B cell (primary cell): Measurements from ENCODE around the gene CCDC6. TPM values are rescaled to one million over a fixed set of nuclear protein-coding genes. Genes with fewer than 3 reads are reported as not detected.

Experiments
- ATAC-seq: fragments of 200-7000 bp; cut with Tn5 transposase; one replicate; pipeline ENCODE4 v1.10.0; 2021; ENCODE audit warnings: low read depth, mild to moderate bottlenecking, moderate number of reproducible peaks, moderate library complexity
- CTCF ChIA-PET: fragments of 350-600 bp; sonication (Branson Sonifier 250); formaldehyde crosslinking; loops from one replicate; lab custom pipeline; 2021; ENCODE audit warnings: antibody characterized with exemption, inconsistent platforms; lab: Charles Lee
- POLR2A ChIA-PET: fragments of 350-600 bp; sonication (Branson Sonifier 250); formaldehyde crosslinking; loops from one replicate; lab custom pipeline; 2021; ENCODE audit warnings: antibody characterized with exemption; lab: Charles Lee
- DNase-seq: peaks from one replicate; pipeline ENCODE4 v3.0.0; 2013
- H2AFZ ChIP-seq: 2 replicates; pipeline ENCODE4 v1.6.1; 2012; ENCODE audit warnings: mild to moderate bottlenecking, low read depth, low read length; ENCODE audit not compliant: insufficient read depth, poor library complexity, severe bottlenecking
- H3K27ac ChIP-seq, 2 donors: 1 replicate in 1 of 2; 2 replicates in 1 of 2; pipeline ENCODE4 v1.5.1; 2012 to 2013; ENCODE audit warnings: low read length in 2 of 2, mild to moderate bottlenecking in 2 of 2, moderate library complexity in 1 of 2
- H3K27me3 ChIP-seq, 4 experiments: fragments of 200-600 bp in 1 of 4; sonication (generic) in 1 of 4; replicated peaks in 1 of 4; 1 replicate in 2 of 4; 2 replicates in 2 of 4; pipeline versions ENCODE4 v1.6.1 to v1.7.0; 2013 to 2016; ENCODE audit warnings: low read length in 3 of 4, mild to moderate bottlenecking in 2 of 4, mixed read lengths in 1 of 4, moderate library complexity in 1 of 4; ENCODE audit not compliant: insufficient read depth in 4 of 4, control insufficient read depth in 3 of 4; ENCODE audit errors: control extremely low read depth in 1 of 4
- H3K36me3 ChIP-seq, 2 experiments: replicated peaks in 1 of 2; 1 replicate in 1 of 2; 2 replicates in 1 of 2; pipeline versions ENCODE4 v1.6.1 to v1.7.1; 2013; ENCODE audit warnings: low read length in 1 of 2; ENCODE audit not compliant: insufficient read depth in 2 of 2, control insufficient read depth in 1 of 2; ENCODE audit errors: control extremely low read depth in 1 of 2, extremely low read depth in 1 of 2
- H3K4me1 ChIP-seq, 2 donors: fragments of 200-600 bp in 1 of 2; sonication (generic) in 1 of 2; 1 replicate in 1 of 2; 2 replicates in 1 of 2; pipeline versions ENCODE4 v1.5.1 to v1.6.1; 2013 to 2017; ENCODE audit warnings: low read length in 2 of 2; ENCODE audit not compliant: control insufficient read depth in 2 of 2, insufficient read depth in 2 of 2
- H3K4me2 ChIP-seq: replicated peaks from 2 replicates; pipeline ENCODE3; 2012; ENCODE audit warnings: mild to moderate bottlenecking, low read depth, low read length; ENCODE audit not compliant: poor library complexity, severe bottlenecking
- H3K4me3 ChIP-seq, 5 experiments: fragments of 200-600 bp in 1 of 5; sonication (generic) in 1 of 5; 1 replicate in 3 of 5; 2 replicates in 2 of 5; pipeline versions ENCODE4 v1.5.1 to v1.7.0; 2011 to 2016; ENCODE audit warnings: low read length in 4 of 5, mild to moderate bottlenecking in 4 of 5, low read depth in 2 of 5, control low read depth in 1 of 5, moderate library complexity in 1 of 5; ENCODE audit not compliant: insufficient read depth in 1 of 5; ENCODE audit errors: control extremely low read depth in 1 of 5, extremely low read depth in 1 of 5
- H3K79me2 ChIP-seq: fragments of 200-600 bp; sonication (generic); one replicate; pipeline ENCODE4 v1.6.0; 2016; ENCODE audit warnings: low read length; ENCODE audit not compliant: control insufficient read depth, insufficient read depth
- H3K9ac ChIP-seq: fragments of 200-600 bp; sonication (generic); 2 replicates; pipeline ENCODE4 v1.6.1; 2017; ENCODE audit warnings: mild to moderate bottlenecking, low read length, moderate library complexity
- H3K9me3 ChIP-seq, 3 donors: one replicate each; pipeline versions ENCODE4 v1.6.1 to v1.7.1; 2013; ENCODE audit warnings: low read length in 2 of 3; ENCODE audit not compliant: control insufficient read depth in 2 of 3, insufficient read depth in 1 of 3; ENCODE audit errors: control extremely low read depth in 1 of 3
- H4K20me1 ChIP-seq: 2 replicates; pipeline ENCODE4 v1.6.0; 2012; ENCODE audit warnings: mild to moderate bottlenecking, low read length; ENCODE audit not compliant: insufficient read depth, control insufficient read depth, poor library complexity, severe bottlenecking
- H3K27ac Mint-ChIP-seq: one replicate; pipeline ENCODE4 v1.8.0; 2021; ENCODE audit warnings: mixed read lengths
- H3K27me3 Mint-ChIP-seq: one replicate; pipeline ENCODE4 v1.8.0; 2021; ENCODE audit warnings: mixed read lengths
- H3K4me1 Mint-ChIP-seq: one replicate; pipeline ENCODE4 v1.8.0; 2021; ENCODE audit warnings: mixed read lengths
- H3K4me3 Mint-ChIP-seq: one replicate; pipeline ENCODE4 v1.8.0; 2021; ENCODE audit warnings: mixed read lengths
- H3K9me3 Mint-ChIP-seq: one replicate; pipeline ENCODE4 v1.8.0; 2022; ENCODE audit warnings: mixed read lengths; ENCODE audit not compliant: insufficient read depth
- EZH2 ChIP-seq: IDR thresholded peaks from 2 replicates; pipeline ENCODE4 v1.6.1; 2012; ENCODE audit warnings: borderline replicate concordance, low read depth, mild to moderate bottlenecking, moderate library complexity, low read length; ENCODE audit not compliant: insufficient read depth, poor library complexity, severe bottlenecking
- WGBS: methylation state at CpG from one replicate; pipeline ENCODE4 v1.1.5; 2013; ENCODE audit warnings: missing lambda C conversion rate; ENCODE audit not compliant: insufficient coverage; 5-methylcytosine and 5-hydroxymethylcytosine counted together
- intact Hi-C: fragments of 100-400 bp; cut with micrococcal nuclease; formaldehyde crosslinking; loops from one replicate; pipeline ENCODE4 v1.10.0; 2022
- polyA plus RNA-seq: library from polyadenylated mRNA; depleted of rRNA; stranded (reverse); fragments of >200 nt; gene quantifications from 2 replicates; pipeline ENCODE4 v1.2.3, GENCODE V29; 2012
- total RNA-seq, 2 donors: library from RNA; stranded (reverse); fragments of 120-200 nt in 1 of 2; gene quantifications; 1 replicate in 1 of 2; 2 replicates in 1 of 2; pipeline versions ENCODE4 v1.2.3 to v1.2.4, GENCODE V29; 2013 to 2022
- TF ChIP-seq, protein P1 (sequence below): fragments of 200-600 bp; IDR thresholded peaks from one replicate; pipeline ENCODE4 v1.8.0; 2022; ENCODE audit warnings: antibody characterized with exemption, mild to moderate bottlenecking

The CCDC6 gene
- total and polyA plus RNA-seq, 2 donors (not counting 1 experiment from before 2014, with no cell fraction given), result 18.2 to 30.1 TPM

DNA sequence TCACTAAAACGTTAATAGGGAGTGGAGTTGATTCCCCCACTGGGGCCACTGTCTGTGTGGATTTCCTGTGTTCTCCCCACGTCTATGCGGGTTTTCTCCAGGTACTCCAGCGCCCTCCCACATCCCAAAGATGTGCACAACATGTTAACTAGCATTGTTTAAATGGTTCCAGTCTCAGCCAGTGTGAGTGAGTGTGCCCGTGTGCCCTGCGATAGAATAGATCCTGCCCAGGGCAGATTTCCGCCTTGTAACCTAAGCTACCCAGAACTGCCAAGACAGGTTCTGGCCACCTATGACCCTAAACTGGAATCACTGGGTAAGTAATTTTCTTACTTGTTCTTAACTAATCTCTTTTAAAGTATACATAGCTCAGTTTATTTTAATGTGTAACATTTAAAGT, 58.5 kb downstream of the CCDC6 start:
- Histone ChIP-seq H3K4me1 (peaks cover 14 to 18% of the 10 kb centered on the region in 2 donors), H3K4me3 (no peak overlapping the region), H3K79me2 (peaks cover 83% of the 10 kb centered on the region), H2AFZ (no peak overlapping the region), H3K9me3 (no peaks in the 10 kb centered on the region), H4K20me1 (peaks cover 4% of the 10 kb centered on the region), H3K36me3 (peaks cover 35 to 49% of the 10 kb centered on the region in 2 experiments), H3K4me2 (no peak overlapping the region), H3K27me3 (no peaks in the 10 kb centered on the region), H3K9ac (no peak overlapping the region), H3K27ac (no peak overlapping the region)
- TF ChIP-seq, protein P1, sequence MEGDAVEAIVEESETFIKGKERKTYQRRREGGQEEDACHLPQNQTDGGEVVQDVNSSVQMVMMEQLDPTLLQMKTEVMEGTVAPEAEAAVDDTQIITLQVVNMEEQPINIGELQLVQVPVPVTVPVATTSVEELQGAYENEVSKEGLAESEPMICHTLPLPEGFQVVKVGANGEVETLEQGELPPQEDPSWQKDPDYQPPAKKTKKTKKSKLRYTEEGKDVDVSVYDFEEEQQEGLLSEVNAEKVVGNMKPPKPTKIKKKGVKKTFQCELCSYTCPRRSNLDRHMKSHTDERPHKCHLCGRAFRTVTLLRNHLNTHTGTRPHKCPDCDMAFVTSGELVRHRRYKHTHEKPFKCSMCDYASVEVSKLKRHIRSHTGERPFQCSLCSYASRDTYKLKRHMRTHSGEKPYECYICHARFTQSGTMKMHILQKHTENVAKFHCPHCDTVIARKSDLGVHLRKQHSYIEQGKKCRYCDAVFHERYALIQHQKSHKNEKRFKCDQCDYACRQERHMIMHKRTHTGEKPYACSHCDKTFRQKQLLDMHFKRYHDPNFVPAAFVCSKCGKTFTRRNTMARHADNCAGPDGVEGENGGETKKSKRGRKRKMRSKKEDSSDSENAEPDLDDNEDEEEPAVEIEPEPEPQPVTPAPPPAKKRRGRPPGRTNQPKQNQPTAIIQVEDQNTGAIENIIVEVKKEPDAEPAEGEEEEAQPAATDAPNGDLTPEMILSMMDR, result no peak
- TF ChIP-seq EZH2, result no peak
- intact Hi-C loops, result no loop called here
- Mint-ChIP-seq H3K27me3 (no peaks in the 10 kb centered on the region), H3K27ac (peak overlapping the region; percentile 20), H3K9me3 (no peaks in the 10 kb centered on the region), H3K4me3 (no peak overlapping the region), H3K4me1 (peaks cover 34% of the 10 kb centered on the region)
- ATAC-seq (no peak), DNase-seq (no peak)
- ChIA-PET CTCF (no interaction called here), POLR2A (no interaction called here)
- WGBS, result 96% methylated on average over 5 of the region's 7 CpGs

DNA sequence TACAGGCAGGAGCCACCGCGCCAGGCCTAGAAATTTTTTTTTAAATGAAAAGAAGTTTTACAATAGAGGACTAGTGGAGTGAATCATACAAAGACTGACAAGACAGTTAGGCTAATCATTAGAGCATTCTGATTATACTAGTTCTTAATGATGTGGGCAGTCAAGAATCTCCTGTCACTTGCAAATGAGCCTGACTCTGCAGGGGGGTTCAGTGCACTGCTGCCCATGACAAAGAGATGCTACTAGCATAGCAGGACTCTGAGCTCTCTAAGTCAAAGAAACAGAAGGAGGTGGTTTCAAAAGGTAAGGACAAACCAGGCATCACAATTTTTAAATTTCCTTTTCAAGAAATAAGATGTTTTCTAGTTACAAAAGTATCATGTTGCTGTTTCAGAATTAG, 59.0 kb downstream of the CCDC6 start:
- DNase-seq, result no peak
- Histone ChIP-seq H3K36me3 (peaks cover 35 to 50% of the 10 kb centered on the region in 2 experiments), H3K27me3 (no peaks in the 10 kb centered on the region), H3K4me2 (no peak overlapping the region), H3K9me3 (no peaks in the 10 kb centered on the region), H4K20me1 (peaks cover 4% of the 10 kb centered on the region), H3K9ac (no peak overlapping the region), H2AFZ (no peak overlapping the region), H3K4me1 (peaks cover 9 to 12% of the 10 kb centered on the region in 2 donors), H3K79me2 (peaks cover 78% of the 10 kb centered on the region), H3K27ac (no peak overlapping the region), H3K4me3 (no peak overlapping the region)
- ATAC-seq, result no peak
- no peak overlapping the region for H3K4me3 Mint-ChIP-seq
- WGBS, result 100% methylated on average over 2 of the region's 2 CpGs
- intact Hi-C loops, result no loop called here
- H3K4me1 Mint-ChIP-seq, result peaks cover 29% of the 10 kb centered on the region
- no peaks in the 10 kb centered on the region for H3K9me3 Mint-ChIP-seq
- H3K27me3 Mint-ChIP-seq, result no peaks in the 10 kb centered on the region
- ChIA-PET CTCF (no interaction called here), POLR2A (no interaction called here)
- H3K27ac Mint-ChIP-seq, result no peak overlapping the region
- TF ChIP-seq, protein P1, result no peak
- TF ChIP-seq EZH2, result no peak
